NCI-H1105 treated with DMSO at 0.1 percent for 48 hours (cell line): ENCODE measurements around the gene PPARD.
"Not testable (repeated sequence)": the region's sequence is repeated elsewhere in the genome, so short reads cannot be mapped to it uniquely, and the experiment has no call there.

Experiments used
- DNase-seq: peaks from one replicate; lab custom pipeline; 2025; lab: John Stamatoyannopoulos, UW

PPARD gene

GRCh38 chr6:35406711-35407485 lies 64.5 kb downstream of the PPARD start:
- no peak for DNase-seq

DNA sequence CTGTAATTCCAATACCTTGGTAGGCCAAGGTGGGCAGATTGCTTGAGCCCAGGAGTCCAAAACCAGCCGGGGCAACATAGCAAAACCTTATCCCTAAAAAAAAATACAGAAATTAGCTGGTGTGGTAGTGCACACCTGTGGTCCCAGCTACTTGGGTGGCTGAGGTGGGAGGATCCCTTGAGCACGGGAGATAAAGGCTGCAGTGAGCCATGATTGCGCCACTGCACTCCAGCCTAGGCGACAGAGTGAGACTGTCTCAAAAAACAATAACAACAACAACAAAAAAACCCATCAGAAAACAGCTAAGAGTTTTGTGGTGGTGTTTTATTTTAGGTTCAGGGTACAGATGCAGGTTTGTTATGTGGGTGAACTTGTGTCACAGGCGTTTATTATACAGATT lies 66.9 kb downstream of the PPARD start:
- DNase-seq, result no peak

- no peak for DNase-seq
Observed at GRCh38 chr6:35410131-35410530, 67.8 kb downstream of the PPARD start.

DNA sequence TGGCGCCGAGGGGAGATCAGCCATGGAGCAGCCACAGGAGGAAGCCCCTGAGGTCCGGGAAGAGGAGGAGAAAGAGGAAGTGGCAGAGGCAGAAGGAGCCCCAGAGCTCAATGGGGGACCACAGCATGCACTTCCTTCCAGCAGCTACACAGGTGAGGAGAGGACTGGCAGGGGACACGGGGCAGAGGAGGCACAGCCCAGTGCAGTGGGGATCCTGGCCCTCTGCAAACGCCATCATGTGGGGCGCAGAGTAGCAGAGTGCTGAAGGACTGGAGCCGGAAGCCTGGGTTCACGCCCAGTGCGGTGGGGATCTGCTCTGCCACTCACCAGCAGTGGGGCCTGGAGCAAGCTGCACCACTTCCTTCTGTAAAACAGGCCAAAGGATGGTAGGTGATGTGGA lies 68.7 kb downstream of the PPARD start:
- DNase-seq, result no peak

DNA sequence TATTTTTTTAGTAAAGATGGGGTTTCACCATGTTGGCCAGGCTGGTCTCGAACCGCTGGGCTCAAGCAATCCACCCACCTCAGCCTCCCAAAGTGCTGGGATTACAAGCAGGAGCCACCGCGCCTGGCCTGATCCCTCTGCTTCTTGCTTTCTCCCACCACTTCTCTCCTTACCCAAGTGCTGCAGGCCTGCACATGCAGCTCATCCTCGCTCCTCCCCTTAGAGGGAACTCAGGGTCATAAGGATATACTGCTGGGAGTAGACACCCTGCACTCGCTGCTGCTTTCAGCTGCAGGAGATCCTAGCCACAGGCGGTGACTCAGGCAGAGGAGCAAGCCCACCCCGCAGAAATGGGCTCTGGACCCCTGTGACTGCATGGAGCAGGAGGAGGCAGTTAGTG lies 69.7 kb downstream of the PPARD start:
- no peak for DNase-seq

- DNase-seq, result no peak
Observed at GRCh38 chr6:35413911-35414310, 71.6 kb downstream of the PPARD start.

DNA sequence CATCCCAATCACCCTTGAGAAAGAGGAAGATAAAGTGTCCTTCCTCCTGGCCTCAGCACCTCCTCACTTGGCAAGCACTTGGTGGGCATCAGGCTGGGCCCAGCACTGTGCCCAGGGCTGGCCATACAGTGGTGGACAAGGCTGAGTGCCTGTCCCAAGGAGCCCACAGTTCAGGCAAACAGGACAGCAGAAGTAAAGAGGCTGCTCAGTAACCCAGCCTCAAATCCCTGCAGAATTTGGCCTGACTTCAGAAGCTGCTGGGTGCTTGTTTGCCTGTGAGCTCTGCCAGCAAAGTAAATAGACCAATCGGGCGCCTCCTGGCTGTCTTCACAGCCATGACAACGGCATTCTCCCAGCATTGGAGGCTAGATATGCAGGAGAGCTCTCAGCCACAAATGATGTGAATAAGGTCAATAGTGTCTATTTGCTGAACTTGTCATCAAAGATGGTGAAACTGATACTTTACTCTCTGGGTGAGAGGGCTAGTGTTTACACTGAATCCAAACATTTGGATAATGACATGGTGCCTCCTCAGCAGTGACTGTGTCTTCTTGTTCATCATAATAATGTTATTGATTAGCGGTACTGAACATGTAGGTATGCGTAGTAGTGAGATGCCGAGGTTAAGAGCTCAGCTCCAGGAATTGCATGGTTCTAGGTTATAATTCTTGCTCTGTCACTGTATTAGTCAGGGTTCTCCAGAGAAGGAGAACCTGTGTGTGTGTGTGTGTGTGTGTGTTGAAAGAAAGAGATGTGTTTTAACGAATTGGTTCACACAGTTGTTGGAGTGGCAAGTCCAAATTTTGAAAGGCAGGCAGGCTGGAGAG lies 72.9 kb downstream of the PPARD start:
- DNase-seq, result peak; percentile 77

GRCh38 chr6:35417979-35418661 lies 75.8 kb downstream of the PPARD start:
- DNase-seq, result no peak

GRCh38 chr6:35419417-35419816 lies 77.1 kb downstream of the PPARD start:
- DNase-seq, result no peak

- DNase-seq, result no peak
Observed at GRCh38 chr6:35419961-35420360, 77.6 kb downstream of the PPARD start.

DNA sequence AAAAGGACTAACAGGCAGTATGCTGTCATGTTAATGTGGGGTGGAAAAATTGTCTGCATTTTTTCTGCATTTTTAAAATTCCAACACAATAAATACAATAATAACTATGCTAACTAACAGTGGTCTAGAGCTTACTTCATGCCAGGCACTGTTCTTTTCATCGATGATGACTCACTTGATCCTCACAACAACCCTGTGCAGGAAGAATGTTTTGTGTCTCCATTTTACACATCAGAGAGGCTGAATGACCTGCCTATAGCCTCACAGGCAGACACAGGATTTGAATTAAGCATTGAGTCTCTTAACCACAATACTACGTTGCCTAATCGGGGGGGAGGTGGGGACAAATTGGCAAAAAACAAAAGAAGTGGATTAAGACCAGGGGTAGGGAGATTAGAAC lies 82.9 kb downstream of the PPARD start:
- DNase-seq, result no peak

GRCh38 chr6:35426074-35426473 lies 83.7 kb downstream of the PPARD start:
- DNase-seq, result no peak

DNA sequence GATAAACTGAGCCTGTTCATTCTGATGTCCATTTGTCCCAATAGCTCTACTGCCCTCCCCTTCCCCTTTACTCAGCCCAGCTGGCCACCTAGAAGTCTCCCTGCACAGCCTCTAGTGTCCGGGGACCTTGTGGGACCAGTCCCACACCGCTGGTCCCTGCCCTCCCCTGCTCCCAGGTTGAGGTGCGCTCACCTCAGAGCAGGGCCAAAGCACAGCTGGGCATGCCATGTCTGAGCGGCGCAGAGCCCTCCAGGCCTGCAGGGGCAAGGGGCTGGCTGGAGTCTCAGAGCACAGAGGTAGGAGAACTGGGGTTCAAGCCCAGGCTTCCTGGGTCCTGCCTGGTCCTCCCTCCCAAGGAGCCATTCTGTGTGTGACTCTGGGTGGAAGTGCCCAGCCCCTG lies 85.1 kb downstream of the PPARD start:
- no peak for DNase-seq

GRCh38 chr6:35427851-35428321 lies 85.5 kb downstream of the PPARD start:
- no peak for DNase-seq

- no peak for DNase-seq
Observed at GRCh38 chr6:35428421-35429149, 86.2 kb downstream of the PPARD start.

- DNase-seq, result no peak
Observed at GRCh38 chr6:35429463-35429862, 87.1 kb downstream of the PPARD start.

DNA sequence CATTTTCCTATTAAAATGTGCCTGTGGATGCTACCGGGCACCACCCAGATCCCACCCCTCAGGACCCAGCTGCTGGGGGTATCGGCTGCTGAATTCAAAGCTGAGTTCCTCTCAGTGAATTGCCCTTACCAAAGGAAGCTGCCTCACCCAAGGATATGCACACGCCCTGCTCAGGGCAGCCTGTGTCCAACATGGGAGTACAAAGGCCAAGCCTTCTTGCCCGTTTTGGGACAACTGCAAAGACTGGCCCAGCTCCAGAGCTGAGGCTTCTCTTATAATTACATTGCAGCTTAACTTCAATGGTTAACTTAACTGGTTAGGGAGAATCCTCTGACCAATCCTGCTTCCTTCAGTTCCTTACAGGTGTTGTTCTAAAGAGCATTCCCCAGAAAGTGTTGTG lies 89.9 kb downstream of the PPARD start:
- no peak for DNase-seq

- DNase-seq, result not testable (repeated sequence)
Observed at GRCh38 chr6:35432702-35433101, 90.3 kb downstream of the PPARD start.

DNA sequence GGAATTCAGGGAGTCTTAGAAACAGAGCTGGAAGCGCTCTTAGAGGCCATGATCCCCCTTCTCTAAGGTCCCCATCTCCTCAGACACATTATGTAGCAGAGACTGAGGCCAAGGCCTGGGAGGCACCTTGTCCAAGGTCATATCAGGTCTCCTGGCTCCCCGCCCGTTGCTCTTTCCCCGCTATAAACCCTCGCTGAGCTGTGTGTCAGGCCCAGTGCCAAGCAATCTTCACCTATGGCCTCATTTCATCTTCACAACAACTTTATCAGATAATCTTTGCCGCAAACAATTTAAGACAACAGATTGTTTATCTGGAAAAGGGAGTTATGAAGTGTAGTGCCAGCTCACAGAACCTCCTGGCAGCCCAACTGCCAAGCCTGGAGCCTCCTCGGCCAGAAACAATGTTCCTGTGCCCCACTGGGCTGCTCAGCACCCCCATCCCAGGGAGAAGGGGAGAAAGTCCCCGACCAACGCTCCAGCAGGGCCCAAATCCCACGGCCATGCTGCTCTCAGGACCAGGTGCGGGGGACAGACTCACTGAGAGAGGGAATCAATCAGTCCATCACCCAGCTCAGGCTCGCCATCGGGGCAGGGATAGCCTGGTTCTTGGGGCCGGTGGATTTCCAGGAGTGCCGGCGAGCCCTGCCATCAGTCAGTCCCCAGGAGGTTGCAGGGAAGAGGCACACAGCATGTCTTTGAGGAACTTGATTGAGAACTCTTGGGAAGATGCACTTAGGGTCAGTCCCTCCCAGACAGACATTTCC lies 92.9 kb downstream of the PPARD start:
- DNase-seq, result peak; percentile 38

GRCh38 chr6:35436071-35436857 lies 93.9 kb downstream of the PPARD start:
- no peak for DNase-seq
